Measurements from ENCODE around the gene TMEM144.

The TMEM144 gene

GRCh38 chr4:158299459-158300007 is 89.2 kb downstream of the TMEM144 start:
- no peak for DNase-seq (ENCODE audit: low read depth in 2 of 2)

- no peak for DNase-seq (ENCODE audit: low read depth in 2 of 2)
Measured at GRCh38 chr4:158300012-158300411, 89.7 kb downstream of the TMEM144 start.

DNA sequence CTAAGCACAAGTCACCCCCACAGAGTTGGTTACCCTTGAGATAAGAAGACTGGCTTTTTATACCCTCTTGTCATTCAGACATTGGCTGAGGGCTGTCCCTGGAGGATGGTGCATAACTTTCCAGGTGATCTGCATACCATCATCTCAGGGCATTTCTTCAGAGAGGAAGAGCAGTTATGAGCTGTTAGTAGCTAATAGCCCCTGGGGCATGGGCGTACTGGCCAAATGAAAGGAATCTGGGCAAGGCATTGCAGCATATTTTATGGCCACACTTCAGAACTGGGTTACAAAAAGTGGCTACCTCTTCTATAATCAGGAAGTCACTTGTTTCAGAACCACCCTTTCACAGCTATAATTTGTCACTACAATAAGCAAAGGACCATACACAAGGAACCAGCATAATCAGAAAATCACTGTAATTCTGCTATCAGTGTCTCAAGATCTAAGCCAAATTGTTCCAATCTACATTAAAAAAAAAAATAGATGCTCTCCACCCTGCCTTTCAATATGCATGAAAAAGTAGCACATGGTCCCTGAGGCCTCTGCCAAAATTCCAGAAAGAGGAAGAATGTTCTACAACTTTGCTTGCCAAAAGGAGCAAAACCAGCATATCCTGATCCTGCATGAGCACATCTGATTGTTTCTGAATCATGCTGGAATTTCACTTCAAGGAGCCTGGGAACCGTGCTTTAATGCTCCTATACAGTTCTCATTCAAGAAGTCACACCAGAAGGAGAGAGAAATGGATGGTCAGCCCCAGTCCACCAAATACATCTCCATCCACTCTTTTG is 92.0 kb downstream of the TMEM144 start:
- no peak for DNase-seq (ENCODE audit: low read depth in 2 of 2)

DNA sequence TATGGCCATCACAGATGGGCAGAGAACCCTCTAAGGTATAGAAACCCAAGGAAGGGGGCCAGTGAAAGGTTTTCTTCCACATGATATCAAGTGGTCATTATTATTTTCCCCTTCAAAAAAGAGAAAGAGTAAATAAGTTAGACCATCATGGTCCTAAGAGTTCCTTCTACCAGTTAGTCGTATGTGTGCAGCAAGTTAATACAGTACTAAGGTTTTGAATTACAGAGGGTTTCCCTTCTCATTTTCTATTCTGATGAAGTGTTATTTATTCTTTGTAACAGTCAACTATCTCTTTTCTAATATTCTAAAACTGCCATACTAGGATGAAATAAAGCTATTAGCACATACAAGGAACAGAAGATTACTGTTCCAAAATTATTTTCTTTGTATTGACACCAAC is 94.4 kb downstream of the TMEM144 start:
- no peak for DNase-seq (ENCODE audit: low read depth in 2 of 2)

All from stimulated activated CD4-positive, alpha-beta T cell treated with anti-CD3 and anti-CD28 coated beads, Interleukin-4, amount 100 ng/mL, for 48 hours (primary cell).